ENCODE measurements around the gene BLOC1S1. TPM values are rescaled to one million over a fixed set of nuclear protein-coding genes. Genes with fewer than 3 reads are reported as not detected.
A peak's percentile ranks its signal among the peaks of the same experiment; 100 is the strongest.

Gene BLOC1S1
- total RNA-seq, 4 donors from 2014 or later, result 53.6 to 238 (median 140) TPM

GRCh38 chr12:55698241-55698955, 17.4 kb upstream of the BLOC1S1 start:
- H3K9me3 ChIP-seq, result no peaks in the 10 kb centered on the region
- no peaks in the 10 kb centered on the region for H3K4me1 ChIP-seq
- no peaks in the 10 kb centered on the region for H3K27me3 ChIP-seq
- DNase-seq, result peak in 1 of 2 donors; percentile 11
- H3K4me3 ChIP-seq, result no peak overlapping the region
- TF ChIP-seq, protein P1, sequence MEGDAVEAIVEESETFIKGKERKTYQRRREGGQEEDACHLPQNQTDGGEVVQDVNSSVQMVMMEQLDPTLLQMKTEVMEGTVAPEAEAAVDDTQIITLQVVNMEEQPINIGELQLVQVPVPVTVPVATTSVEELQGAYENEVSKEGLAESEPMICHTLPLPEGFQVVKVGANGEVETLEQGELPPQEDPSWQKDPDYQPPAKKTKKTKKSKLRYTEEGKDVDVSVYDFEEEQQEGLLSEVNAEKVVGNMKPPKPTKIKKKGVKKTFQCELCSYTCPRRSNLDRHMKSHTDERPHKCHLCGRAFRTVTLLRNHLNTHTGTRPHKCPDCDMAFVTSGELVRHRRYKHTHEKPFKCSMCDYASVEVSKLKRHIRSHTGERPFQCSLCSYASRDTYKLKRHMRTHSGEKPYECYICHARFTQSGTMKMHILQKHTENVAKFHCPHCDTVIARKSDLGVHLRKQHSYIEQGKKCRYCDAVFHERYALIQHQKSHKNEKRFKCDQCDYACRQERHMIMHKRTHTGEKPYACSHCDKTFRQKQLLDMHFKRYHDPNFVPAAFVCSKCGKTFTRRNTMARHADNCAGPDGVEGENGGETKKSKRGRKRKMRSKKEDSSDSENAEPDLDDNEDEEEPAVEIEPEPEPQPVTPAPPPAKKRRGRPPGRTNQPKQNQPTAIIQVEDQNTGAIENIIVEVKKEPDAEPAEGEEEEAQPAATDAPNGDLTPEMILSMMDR (IDR thresholded peaks at IDR 0.05), result no peak
- no peak for TF ChIP-seq POLR2A (IDR thresholded peaks at IDR 0.05)
- H3K27ac ChIP-seq, result no peak overlapping the region
- intact Hi-C loops (cut with DNase I; ENCODE audit: low total_unique reads), result no loop called here
- H3K36me3 ChIP-seq, result no peaks in the 10 kb centered on the region

DNA sequence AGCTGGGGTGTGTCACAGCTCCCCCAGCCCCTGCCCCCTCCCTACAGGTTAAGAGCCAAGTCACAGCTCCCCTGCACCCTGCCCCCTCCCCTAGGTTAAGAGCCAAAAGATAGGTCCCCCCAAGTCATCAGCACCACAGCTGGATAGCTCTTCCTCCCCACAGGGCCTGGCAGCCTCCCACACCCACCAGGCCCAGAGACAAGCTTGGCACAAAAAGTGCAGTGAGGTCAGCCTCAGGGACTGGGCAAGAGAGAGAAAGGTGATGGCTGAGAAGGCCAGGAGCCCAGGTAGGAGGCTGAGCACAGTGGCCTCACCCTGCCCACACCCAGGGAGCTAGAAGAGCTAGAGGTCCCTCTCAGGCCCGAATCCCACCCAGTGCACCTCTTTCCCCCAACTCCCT, 16.9 kb upstream of the BLOC1S1 start:
- Histone ChIP-seq H3K27me3 (no peaks in the 10 kb centered on the region), H3K4me3 (no peak overlapping the region), H3K9me3 (no peaks in the 10 kb centered on the region), H3K27ac (no peak overlapping the region), H3K4me1 (no peaks in the 10 kb centered on the region), H3K36me3 (no peaks in the 10 kb centered on the region)
- DNase-seq, result peak; percentile 5 to 7
- TF ChIP-seq POLR2A (IDR thresholded peaks at IDR 0.05), result no peak
- TF ChIP-seq, protein P1 (IDR thresholded peaks at IDR 0.05), result no peak
- intact Hi-C loops (cut with DNase I; ENCODE audit: low total_unique reads), result no loop called here

DNA sequence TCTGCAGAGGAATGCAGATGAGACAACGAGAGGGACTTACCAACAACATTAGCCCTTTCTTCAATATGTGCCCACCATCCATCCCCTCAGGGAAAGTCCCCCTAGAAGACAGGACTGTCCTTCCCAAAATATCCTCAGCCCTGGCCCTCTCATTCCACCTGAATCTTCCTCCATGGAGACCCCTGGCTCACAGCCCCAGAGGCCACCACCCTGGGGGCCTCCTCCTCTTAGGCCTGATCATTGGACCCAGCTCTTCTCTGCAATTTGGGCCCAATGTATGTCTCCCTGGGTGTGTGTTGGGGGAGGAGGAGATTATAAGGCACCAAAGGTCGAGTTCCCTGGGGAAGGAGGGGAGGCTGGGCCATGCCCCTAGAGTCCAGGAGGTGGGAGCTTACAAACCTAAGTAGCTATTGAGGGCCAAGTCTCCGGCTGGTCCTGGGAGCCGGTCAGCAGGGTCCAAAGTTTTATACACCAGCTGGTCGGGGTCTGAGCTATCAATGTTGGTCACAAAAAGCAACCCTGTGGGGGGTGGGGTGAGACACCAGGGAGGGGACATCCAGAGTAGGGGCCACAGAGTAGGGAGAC, 16.3 kb upstream of the BLOC1S1 start:
- Histone ChIP-seq H3K4me3 (no peak overlapping the region), H3K4me1 (no peaks in the 10 kb centered on the region), H3K9me3 (no peaks in the 10 kb centered on the region), H3K27me3 (no peaks in the 10 kb centered on the region), H3K36me3 (no peaks in the 10 kb centered on the region), H3K27ac (no peak overlapping the region)
- TF ChIP-seq, protein P1 (IDR thresholded peaks at IDR 0.05), result no peak
- no peak for TF ChIP-seq POLR2A (IDR thresholded peaks at IDR 0.05)
- intact Hi-C loops (cut with DNase I; ENCODE audit: low total_unique reads), result no loop called here
- no peak for DNase-seq

DNA sequence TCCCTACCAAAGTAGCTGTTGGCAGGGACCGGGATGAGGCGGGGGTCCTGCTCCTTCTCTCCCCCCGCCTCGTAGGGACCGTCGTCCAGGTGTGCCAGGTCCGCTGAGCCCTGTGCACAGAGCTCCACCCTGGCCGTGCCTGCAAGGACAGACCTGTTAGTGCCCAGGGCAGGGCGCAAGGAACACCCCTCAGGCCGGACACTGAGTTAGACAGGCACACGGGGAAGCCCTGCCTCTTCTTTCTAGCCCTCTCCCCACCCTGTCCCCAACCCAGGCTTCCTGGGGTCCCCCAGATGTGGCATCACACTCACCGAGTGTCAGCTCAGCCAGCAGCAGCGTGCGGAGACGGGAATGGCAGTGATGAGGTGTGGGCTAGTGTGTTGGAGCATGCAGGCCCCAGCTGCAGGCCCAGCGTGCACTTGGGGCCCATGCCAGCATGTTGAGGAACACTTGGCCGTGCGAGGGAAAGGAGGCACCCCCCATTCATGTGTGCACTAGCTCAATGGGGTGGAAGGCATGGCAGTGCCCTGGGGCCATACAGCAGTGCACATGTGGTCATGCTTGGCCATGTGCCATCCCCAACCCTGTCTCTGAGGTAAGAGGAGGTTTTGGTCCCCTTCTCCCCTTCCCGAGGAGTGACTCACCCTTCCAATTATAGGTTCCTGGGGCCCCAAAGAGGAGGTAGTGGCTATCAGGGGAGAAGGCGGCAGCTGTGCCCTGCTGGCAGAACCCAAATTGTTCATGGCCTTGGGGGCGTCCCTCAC, 15.4 kb upstream of the BLOC1S1 start:
- no peak for DNase-seq
- H3K4me3 ChIP-seq, result no peak overlapping the region
- no peaks in the 10 kb centered on the region for H3K4me1 ChIP-seq
- H3K36me3 ChIP-seq, result no peaks in the 10 kb centered on the region
- H3K27ac ChIP-seq, result no peak overlapping the region
- intact Hi-C loops (cut with DNase I; ENCODE audit: low total_unique reads), result no loop called here
- H3K27me3 ChIP-seq, result no peaks in the 10 kb centered on the region
- no peak for TF ChIP-seq POLR2A (IDR thresholded peaks at IDR 0.05)
- TF ChIP-seq, protein P1 (IDR thresholded peaks at IDR 0.05), result no peak
- H3K9me3 ChIP-seq, result no peaks in the 10 kb centered on the region

GRCh38 chr12:55702861-55703260, 13.0 kb upstream of the BLOC1S1 start:
- no peaks in the 10 kb centered on the region for H3K4me1 ChIP-seq
- DNase-seq, result no peak
- no peaks in the 10 kb centered on the region for H3K36me3 ChIP-seq
- intact Hi-C loops (cut with DNase I; ENCODE audit: low total_unique reads), result no loop called here
- H3K27me3 ChIP-seq, result no peaks in the 10 kb centered on the region
- no peaks in the 10 kb centered on the region for H3K9me3 ChIP-seq
- H3K4me3 ChIP-seq, result no peak overlapping the region
- peak overlapping the region in 1 of 2 donors; percentile 74 for H3K27ac ChIP-seq
- no peak for TF ChIP-seq POLR2A (IDR thresholded peaks at IDR 0.05)
- TF ChIP-seq, protein P1 (IDR thresholded peaks at IDR 0.05), result no peak

Data from uterus (tissue), 4 donors.